ENCODE measurements around the gene NF2. TPM values are rescaled to one million over a fixed set of nuclear protein-coding genes. Genes with fewer than 3 reads are reported as not detected.

NF2 gene
- polyA plus RNA-seq, 3 donors, result 25.9 to 31.5 (median 29.3) TPM

DNA sequence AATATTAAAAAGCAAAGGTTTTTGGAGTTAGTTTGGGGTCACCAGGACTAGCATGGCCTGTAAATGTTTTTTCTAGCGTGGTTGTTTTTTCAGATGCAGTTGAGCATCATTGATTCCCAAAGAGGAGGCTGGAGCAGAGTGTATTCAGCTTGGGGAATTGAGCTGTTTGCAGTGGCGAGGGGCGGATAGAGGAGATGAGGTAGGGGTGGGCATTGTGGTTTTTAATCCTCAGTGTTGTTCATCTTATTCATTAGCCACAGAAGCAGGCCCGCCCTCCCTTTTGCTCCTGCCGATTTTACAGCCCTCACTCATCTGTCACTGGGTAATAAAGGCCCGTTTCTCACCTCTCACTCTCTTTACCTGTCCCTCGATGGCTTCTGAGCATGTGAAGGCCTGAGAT, 51.4 kb downstream of the NF2 start:
- DNase-seq, result no peak

GRCh38 chr22:29658176-29658575, 54.7 kb downstream of the NF2 start:
- no peak for DNase-seq

- no peak for DNase-seq
These were observed 56.6 kb downstream of the NF2 start for GRCh38 chr22:29660021-29660420.

GRCh38 chr22:29661336-29661735, 57.9 kb downstream of the NF2 start:
- no peak for DNase-seq

DNA sequence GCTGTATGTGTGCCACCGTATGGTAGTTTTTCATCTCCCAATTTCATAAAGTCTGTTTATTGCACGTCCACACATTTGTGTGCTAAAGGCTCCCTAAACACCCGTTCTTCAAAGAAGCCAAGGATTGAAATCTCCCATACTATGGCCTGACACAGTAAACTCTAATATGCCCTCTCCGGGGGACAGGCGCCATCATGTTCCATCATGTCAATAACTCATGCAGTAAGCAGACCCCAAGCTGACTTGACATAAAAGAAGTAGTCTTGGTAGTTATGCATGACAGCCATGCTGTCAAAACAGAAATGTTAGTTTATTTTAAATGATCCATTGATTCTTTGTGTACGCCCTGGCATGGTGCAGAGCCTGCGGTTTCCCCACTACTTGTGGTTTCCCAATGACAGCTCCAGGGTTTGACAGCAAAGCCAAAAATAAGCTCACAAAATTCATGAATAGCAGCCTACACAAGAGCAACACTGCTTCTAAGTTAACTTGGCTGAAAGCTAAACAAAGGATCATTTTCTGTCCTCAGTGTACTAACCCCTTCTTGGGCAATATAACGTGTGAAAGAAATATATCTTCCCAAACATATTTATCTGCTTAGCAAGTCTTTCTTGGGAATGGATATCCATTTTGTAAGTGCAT, 59.9 kb downstream of the NF2 start:
- DNase-seq, result no peak

GRCh38 chr22:29665486-29665885, 62.1 kb downstream of the NF2 start:
- DNase-seq, result no peak

DNA sequence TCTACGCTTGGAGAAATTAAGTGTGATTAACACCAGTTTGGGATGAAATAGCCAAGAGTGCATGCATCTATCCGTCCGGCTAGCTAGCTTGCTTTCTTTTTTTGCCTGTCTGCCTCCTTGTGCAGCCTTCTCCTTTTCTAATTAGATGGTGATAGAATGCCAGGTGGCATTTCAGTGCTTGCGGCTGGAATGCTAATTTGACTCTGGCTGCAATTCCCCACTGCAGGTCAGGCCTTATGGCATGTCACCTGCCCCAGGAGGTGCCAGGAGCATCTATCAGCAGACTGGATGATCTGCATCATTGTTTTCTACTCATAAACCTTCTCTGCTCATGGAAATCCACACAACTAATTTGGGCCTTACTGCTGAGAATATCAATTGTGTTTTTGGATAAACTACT, 65.2 kb downstream of the NF2 start:
- DNase-seq, result no peak

DNA sequence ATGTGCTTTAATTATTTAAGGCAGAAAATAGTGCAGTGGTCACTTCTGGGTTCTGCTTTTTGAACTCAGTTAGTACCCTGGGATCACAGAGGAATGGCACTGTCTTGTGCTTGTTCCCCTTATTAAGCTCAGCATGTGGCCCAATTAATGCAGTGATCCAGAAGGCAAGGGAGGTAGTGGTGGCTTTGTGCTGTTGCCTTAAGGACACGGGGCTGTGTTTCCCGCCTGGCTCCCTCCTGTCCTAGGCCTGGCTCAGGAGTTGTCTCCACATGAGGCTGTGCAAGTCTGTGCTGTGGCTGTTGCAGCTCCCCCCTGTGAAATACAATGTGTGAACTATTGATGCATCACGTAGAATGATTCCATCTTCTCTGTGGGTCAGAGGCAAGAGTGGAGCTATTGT, 67.2 kb downstream of the NF2 start:
- no peak for DNase-seq

DNA sequence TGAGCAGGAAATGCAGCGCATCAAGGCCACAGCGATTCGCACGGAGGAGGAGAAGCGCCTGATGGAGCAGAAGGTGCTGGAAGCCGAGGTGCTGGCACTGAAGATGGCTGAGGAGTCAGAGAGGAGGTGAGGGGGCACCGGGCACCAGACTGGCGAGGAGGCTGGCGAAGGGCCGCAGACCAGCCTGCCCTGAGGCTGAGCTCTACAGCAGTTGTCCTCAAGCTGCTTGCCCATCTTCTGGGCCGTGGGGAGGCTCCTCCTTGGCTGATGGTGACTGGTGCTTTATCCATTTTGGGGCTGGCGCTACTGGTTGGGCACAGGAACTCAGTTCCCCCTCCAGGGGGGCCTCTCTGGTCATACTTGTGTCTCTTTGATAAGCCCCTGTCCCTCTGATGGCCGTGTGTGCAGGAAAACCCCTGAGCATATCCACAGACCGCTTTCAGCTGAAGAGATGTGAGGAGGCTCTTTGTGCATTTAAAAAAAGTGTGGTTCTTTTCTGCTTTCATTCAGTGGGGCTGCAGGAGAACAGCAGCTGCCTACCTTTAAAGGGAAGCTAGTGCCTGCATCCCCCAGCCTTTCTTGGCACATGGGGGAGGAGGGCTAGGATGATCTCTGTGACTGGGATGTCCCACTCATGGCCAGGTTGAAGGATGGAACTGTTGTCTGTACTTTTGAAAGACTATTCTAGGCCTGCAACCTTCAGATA, 70.1 kb downstream of the NF2 start:
- DNase-seq, result no peak

DNA sequence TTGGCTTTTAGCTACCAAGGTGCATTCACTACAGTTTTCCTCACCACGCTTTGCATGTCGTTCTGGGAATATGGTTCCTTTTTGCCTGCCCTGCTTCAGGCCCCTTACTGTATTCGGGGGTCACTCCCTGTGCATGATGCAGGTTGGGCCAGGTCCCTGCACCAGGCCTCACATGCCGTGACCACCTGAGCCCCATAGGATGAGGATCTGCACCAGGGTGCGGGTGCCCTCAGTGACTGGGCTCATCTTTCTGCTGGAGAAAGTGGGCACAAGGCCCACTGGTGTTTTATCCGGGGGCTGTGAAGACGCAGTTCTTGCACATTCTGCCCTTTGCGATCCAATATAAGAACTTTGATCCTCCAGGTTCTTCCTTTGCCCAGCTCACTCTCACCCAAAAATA, 70.7 kb downstream of the NF2 start:
- DNase-seq, result no peak

GRCh38 chr22:29679316-29679715, 75.9 kb downstream of the NF2 start:
- no peak for DNase-seq

- DNase-seq, result no peak
These were observed 80.1 kb downstream of the NF2 start for GRCh38 chr22:29683536-29683935.

GRCh38 chr22:29684244-29684643, 80.8 kb downstream of the NF2 start:
- no peak for DNase-seq

DNA sequence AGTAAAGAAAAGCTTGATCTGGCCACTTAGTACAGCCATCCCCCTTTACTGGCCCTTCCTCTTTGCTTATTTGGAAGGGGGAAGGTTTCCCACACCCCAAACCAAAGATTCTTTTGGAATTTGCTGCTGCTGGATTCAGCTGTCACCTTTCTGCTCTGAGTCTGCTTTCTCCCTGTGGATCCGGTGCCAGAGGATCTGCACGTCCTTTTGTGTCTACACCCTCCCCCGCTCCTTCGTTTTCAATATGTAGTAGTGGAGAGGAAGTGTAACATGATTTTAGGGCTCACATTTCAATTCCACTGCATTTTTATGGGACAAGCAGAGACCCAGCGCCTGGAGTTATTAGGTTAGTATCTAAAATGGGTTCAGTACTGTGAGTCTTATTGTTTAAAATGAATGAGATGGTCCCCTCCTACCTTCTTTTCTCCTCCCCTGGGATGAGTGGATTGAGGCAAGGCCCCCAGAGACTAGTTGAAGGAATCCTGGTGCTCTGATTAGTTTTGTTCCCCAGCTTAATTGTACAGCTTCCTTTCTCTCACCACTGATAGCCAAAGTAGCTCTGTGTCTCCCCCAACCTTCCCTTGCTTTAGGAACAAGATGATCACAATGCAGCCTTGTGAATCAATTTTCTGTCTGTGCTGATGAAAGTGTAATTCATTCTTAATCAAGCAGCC, 85.9 kb downstream of the NF2 start:
- no peak for DNase-seq

DNA sequence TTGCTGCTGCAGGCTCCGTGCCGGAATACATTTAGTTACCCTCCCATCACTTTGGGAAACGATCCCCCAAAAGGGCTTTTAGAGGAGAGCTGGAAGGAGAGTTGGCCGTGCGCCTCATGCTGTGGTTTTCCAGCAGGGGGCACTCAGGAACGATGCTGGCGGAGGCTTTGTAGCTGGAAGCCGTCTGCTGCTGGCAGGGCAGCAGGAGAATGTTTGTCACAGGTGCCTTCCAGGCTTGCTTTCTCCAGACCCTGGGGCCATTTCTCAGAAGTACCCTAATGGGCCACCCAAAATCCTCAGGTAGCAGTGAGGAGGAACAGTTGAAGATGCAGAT, 86.4 kb downstream of the NF2 start:
- no peak for DNase-seq

DNA sequence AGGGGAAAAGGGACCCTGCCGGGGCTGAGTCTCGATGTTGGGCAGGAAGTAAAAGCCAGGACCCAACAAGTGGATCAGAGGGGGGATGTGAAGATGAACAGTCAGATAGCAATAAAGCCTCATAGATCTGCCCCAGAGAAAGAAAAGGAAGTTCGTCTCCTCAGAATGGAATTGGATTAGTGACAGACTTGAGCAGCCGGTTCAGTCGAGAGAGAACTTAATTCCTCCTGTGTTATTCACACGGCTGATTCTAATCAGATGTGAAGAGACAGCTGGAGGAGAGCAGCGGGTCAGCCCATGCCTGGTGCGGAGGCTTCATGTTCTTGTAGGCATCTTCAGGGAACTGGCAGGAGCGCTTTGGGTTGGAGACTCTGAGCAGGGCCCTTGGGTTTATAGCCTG, 87.0 kb downstream of the NF2 start:
- no peak for DNase-seq

- DNase-seq, result no peak
These were observed 88.3 kb downstream of the NF2 start for GRCh38 chr22:29691636-29692326.

DNA sequence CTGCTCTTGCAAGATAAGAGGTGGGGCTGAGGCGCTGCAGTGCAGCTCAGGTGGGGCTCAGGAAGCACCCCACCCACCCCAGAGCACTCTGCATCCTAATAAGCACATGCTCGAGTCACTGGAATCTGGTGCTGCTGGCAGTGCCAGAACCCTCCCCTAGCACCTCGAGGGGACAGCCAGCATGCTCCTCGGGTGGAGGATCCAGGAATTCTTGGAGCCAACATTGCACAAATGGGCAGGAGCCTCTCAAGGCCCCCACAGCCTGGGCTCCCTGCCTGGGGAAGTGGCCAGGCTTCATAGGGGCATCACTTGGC, 88.9 kb downstream of the NF2 start:
- no peak for DNase-seq

DNA sequence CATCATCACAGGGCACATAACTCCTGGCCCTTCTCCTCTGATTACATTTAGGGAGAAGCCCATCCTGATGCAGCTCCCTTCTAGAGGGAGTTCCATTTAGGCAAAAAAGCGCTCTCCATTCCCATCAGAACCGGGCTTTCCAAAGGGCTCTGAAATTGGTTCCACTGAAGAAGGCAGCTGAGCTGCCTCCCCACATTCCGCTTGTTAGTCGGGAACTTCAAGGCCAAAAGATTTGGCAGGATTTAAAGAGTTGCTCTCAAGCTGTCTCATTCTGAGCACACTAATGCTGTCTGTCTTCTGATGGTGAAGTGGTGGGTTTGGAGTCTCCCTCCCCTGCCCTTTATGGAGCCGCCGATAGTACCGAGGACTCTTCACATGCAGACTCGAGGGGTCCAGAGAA, 89.7 kb downstream of the NF2 start:
- DNase-seq, result no peak

- no peak for DNase-seq
These were observed 90.2 kb downstream of the NF2 start for GRCh38 chr22:29693671-29694070.

DNA sequence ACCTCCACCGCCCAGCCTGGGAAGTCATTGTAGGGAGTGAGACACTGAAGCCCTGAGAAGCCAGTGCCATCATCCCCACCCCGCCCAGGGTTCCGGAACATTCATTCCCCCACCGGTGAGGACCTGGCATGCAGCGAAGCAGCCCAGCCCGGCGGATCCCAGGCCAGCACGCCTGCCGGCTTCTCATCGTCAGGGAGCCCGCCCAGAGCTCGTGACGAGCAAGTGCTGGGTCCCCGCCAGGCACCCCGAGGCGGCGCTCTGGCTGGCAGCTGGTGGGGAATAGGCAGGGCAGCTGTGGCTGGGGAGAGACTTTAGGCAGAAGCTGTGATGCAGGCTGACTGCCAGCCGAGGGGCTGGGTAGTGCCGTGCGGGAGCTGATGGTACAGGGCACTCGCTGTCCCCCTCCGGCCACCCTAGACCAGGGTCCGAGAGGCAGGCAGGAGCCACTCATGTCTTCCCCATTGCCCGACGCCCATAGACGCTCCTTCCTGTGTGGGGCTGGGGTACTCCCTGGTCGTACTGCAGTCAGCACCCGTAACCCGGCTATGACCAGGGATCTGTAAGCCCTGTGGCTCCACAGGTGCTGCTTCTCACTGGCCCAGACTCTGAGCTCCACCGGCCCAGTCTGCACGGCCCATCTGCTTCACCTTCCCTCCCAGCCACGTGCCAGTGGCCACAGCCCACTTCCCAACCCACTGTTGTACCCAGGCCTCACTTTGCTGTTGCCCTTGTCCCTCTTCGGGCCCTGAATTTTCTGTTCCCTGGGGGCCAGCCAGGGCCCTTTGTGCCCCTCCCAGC, 91.9 kb downstream of the NF2 start:
- DNase-seq, result no peak

DNA sequence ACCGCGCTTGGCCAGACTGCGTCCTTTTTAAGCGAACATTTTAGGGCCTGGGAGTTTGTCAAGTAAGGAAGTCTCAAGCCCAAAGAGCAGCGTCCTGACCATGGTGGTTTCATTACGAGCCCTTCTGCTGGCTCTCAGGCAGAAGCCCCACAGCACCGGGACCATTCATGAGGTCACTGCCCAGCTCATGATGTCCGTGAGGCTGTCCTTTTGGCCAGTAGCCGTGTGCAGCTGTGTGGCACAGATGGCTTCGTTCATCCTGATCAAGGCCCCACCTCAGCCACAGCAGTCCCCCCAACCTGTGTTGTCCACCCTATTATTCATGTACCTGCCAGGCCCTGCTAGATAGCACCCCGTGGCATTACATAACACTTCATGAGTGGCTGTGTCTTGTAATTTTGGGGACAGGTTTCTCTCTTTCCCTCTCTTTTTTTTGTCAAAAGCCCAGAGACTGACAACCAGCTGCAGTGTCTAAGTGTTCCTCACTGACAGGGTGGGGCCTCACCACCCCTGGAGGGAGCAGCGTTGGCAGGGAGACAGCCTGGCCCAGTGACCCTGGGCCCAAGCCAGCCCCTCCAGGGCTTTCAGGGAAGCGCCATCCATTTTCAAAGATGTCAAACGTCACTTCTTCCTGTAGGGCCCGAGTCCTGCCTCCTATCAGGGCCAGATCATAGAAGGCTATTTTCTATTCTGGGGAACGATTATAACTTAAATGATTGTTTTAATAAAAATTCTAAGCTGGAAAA, 94.6 kb downstream of the NF2 start:
- no peak for DNase-seq
